ENCODE results near the gene ZC2HC1C. TPM values are rescaled to one million over a fixed set of nuclear protein-coding genes. Genes with fewer than 3 reads are reported as not detected.

The ZC2HC1C gene
- total RNA-seq, 1 donor from 2014 or later: 1.4 TPM

GRCh38 chr14:75063491-75064204 lies 5.8 kb upstream of the ZC2HC1C start, which contains the start of gene ACYP1:
Gene ACYP1 (minus strand): TSS chr14:75064024. CDS start chr14:75063553, 471 bp downstream.
- TF ChIP-seq CTCF (IDR thresholded peaks at IDR 0.05; ENCODE audit: insufficient read depth, low read depth, low read length): no peak
- no peak for TF ChIP-seq EZH2 (IDR thresholded peaks at IDR 0.05; ENCODE audit: insufficient read depth, low read length)
- peak within 1 kb of the TSS; percentile 28 for H3K27ac Mint-ChIP-seq (ENCODE audit: unreplicated experiment)
- FAIRE-seq (no peak), DNase-seq (ENCODE audit: low read depth) (peak; percentile 63)
- no peaks in the 10 kb centered on the region for H3K27me3 Mint-ChIP-seq (ENCODE audit: low read depth, unreplicated experiment)
- no peaks in the 10 kb centered on the region for H3K4me1 Mint-ChIP-seq (ENCODE audit: low read depth, unreplicated experiment)
- H3K79me2 ChIP-seq (ENCODE audit: insufficient read depth, low read length): peaks cover 13% of the 10 kb centered on the region
- peak within 1 kb of the TSS; percentile 97 for H3K4me3 Mint-ChIP-seq (ENCODE audit: unreplicated experiment)
- peak within 1 kb of the TSS; percentile 80 for H3K9ac ChIP-seq (ENCODE audit: low read length)
- H3K36me3 ChIP-seq (ENCODE audit: insufficient read depth, low read length): no peaks in the 10 kb centered on the region
- H3K27ac ChIP-seq (ENCODE audit: low read depth, low read length): peak within 1 kb of the TSS; percentile 53
- H3K4me2 ChIP-seq (ENCODE audit: low read length): peak within 1 kb of the TSS; percentile 95
- H3K4me1 ChIP-seq (ENCODE audit: insufficient read depth, low read length): peaks cover 6% of the 10 kb centered on the region
- no peaks in the 10 kb centered on the region for H4K20me1 ChIP-seq (ENCODE audit: insufficient read depth, low read length)
- no peaks in the 10 kb centered on the region for H3K36me3 Mint-ChIP-seq (ENCODE audit: low read depth, unreplicated experiment)
- peak within 1 kb of the TSS; percentile 82 for H2AFZ ChIP-seq (ENCODE audit: low read depth, low read length)
- no peaks in the 10 kb centered on the region for H3K27me3 ChIP-seq (ENCODE audit: insufficient read depth, low read length)
- no peaks in the 10 kb centered on the region for H3K9me3 ChIP-seq (ENCODE audit: insufficient read depth, low read depth, low read length)
- no peaks in the 10 kb centered on the region for H3K9me3 Mint-ChIP-seq (ENCODE audit: unreplicated experiment)
- H3K4me3 ChIP-seq (ENCODE audit: insufficient read depth, low read depth, low read length): peak within 1 kb of the TSS; percentile 78

- Histone ChIP-seq H3K27ac (ENCODE audit: low read depth, low read length) (no peak overlapping the region), H3K79me2 (ENCODE audit: insufficient read depth, low read length) (peaks cover 13% of the 10 kb centered on the region), H3K9ac (ENCODE audit: low read length) (peak overlapping the region; percentile 80), H3K9me3 (ENCODE audit: insufficient read depth, low read depth, low read length) (no peaks in the 10 kb centered on the region), H3K36me3 (ENCODE audit: insufficient read depth, low read length) (no peaks in the 10 kb centered on the region), H2AFZ (ENCODE audit: low read depth, low read length) (peak overlapping the region; percentile 82), H3K4me1 (ENCODE audit: insufficient read depth, low read length) (peaks cover 9% of the 10 kb centered on the region), H3K27me3 (ENCODE audit: insufficient read depth, low read length) (no peaks in the 10 kb centered on the region), H3K4me2 (ENCODE audit: low read length) (peak overlapping the region; percentile 95), H3K4me3 (ENCODE audit: insufficient read depth, low read depth, low read length) (peak overlapping the region; percentile 78), H4K20me1 (ENCODE audit: insufficient read depth, low read length) (no peaks in the 10 kb centered on the region)
- Mint-ChIP-seq H3K27me3 (ENCODE audit: low read depth, unreplicated experiment) (no peaks in the 10 kb centered on the region), H3K9me3 (ENCODE audit: unreplicated experiment) (no peaks in the 10 kb centered on the region), H3K36me3 (ENCODE audit: low read depth, unreplicated experiment) (no peaks in the 10 kb centered on the region), H3K27ac (ENCODE audit: unreplicated experiment) (peak overlapping the region; percentile 28), H3K4me1 (ENCODE audit: low read depth, unreplicated experiment) (no peaks in the 10 kb centered on the region), H3K4me3 (ENCODE audit: unreplicated experiment) (peak overlapping the region; percentile 97)
- DNase-seq (ENCODE audit: low read depth) (no peak), FAIRE-seq (no peak)
- TF ChIP-seq EZH2 (IDR thresholded peaks at IDR 0.05; ENCODE audit: insufficient read depth, low read length) (no peak), CTCF (IDR thresholded peaks at IDR 0.05; ENCODE audit: insufficient read depth, low read depth, low read length) (no peak)
These were observed 5.3 kb upstream of the ZC2HC1C start for GRCh38 chr14:75064205-75064567.

GRCh38 chr14:75066691-75067090 lies 2.8 kb upstream of the ZC2HC1C start:
- H3K4me3 Mint-ChIP-seq (ENCODE audit: unreplicated experiment): no peak overlapping the region
- H3K9me3 ChIP-seq (ENCODE audit: insufficient read depth, low read depth, low read length): no peaks in the 10 kb centered on the region
- H4K20me1 ChIP-seq (ENCODE audit: insufficient read depth, low read length): no peaks in the 10 kb centered on the region
- H3K79me2 ChIP-seq (ENCODE audit: insufficient read depth, low read length): peaks cover 10% of the 10 kb centered on the region
- H3K27me3 ChIP-seq (ENCODE audit: insufficient read depth, low read length): no peaks in the 10 kb centered on the region
- no peak overlapping the region for H3K27ac ChIP-seq (ENCODE audit: low read depth, low read length)
- H3K9me3 Mint-ChIP-seq (ENCODE audit: unreplicated experiment): no peaks in the 10 kb centered on the region
- H3K27ac Mint-ChIP-seq (ENCODE audit: unreplicated experiment): no peak overlapping the region
- H3K9ac ChIP-seq (ENCODE audit: low read length): no peak overlapping the region
- H3K4me1 ChIP-seq (ENCODE audit: insufficient read depth, low read length): peaks cover 16% of the 10 kb centered on the region
- no peak for DNase-seq (ENCODE audit: low read depth)
- H3K36me3 Mint-ChIP-seq (ENCODE audit: low read depth, unreplicated experiment): no peaks in the 10 kb centered on the region
- no peak overlapping the region for H3K4me3 ChIP-seq (ENCODE audit: insufficient read depth, low read depth, low read length)
- H3K4me2 ChIP-seq (ENCODE audit: low read length): no peak overlapping the region
- no peaks in the 10 kb centered on the region for H3K4me1 Mint-ChIP-seq (ENCODE audit: low read depth, unreplicated experiment)
- H3K27me3 Mint-ChIP-seq (ENCODE audit: low read depth, unreplicated experiment): no peaks in the 10 kb centered on the region
- TF ChIP-seq EZH2 (IDR thresholded peaks at IDR 0.05; ENCODE audit: insufficient read depth, low read length) (no peak), CTCF (IDR thresholded peaks at IDR 0.05; ENCODE audit: insufficient read depth, low read depth, low read length) (no peak)
- no peak overlapping the region for H2AFZ ChIP-seq (ENCODE audit: low read depth, low read length)
- FAIRE-seq: no peak
- H3K36me3 ChIP-seq (ENCODE audit: insufficient read depth, low read length): no peaks in the 10 kb centered on the region

Data from astrocyte (in vitro differentiated cells and primary cell).